NCI-H2227 (cell line): ENCODE data around the gene DNAJC18.
"Not testable (repeated sequence)": the region's sequence is repeated elsewhere in the genome, so short reads cannot be mapped to it uniquely, and the experiment has no call there.

Experiments
- DNase-seq: peaks from one replicate; lab custom pipeline; 2025; ENCODE audit not compliant: unreplicated experiment; lab: John Stamatoyannopoulos, UW

Gene DNAJC18

DNA sequence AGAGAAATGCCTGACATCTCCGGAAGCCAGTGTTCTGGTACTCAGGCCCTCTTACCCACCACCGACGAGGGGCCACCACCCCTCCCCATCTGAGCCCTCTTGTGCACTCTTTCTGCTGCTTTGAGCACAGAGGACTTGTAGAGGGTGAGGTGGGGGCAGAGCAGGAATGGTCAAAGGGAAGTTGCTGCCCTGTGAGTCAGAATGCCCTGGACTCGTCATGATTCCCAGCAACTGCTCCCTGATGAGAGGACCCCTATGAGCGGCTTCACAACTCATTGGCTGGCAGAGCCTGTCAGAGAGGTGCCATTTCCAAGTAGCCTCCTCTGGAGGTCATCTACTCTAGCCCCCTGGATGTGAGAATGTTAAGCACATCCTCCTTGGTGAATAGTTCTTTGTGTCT, 22.4 kb upstream of the DNAJC18 start:
- DNase-seq = no peak

DNA sequence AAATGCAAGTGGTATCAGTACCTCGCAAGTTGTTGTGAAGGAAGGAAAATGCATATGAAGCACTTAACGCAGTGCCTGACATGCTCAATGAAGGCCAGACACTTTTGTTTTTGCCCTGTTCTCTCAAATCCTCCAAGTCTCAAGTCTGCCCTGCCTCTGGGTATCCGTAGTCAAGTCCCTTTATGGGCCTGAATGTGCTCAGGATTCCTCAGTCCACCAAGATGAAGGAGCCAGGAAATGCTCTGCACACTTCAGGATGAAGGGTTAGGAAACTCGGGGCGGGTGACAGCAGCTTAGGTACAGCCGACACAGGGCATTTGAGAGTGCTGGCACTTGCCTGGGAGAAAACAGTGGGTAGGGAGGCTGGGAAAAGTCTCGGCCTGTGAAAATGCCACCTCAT, 21.9 kb upstream of the DNAJC18 start:
- DNase-seq = no peak

GRCh38 chr5:139460455-139460854, 21.1 kb upstream of the DNAJC18 start:
- no peak for DNase-seq

GRCh38 chr5:139459451-139459934, 20.2 kb upstream of the DNAJC18 start:
- no peak for DNase-seq

DNA sequence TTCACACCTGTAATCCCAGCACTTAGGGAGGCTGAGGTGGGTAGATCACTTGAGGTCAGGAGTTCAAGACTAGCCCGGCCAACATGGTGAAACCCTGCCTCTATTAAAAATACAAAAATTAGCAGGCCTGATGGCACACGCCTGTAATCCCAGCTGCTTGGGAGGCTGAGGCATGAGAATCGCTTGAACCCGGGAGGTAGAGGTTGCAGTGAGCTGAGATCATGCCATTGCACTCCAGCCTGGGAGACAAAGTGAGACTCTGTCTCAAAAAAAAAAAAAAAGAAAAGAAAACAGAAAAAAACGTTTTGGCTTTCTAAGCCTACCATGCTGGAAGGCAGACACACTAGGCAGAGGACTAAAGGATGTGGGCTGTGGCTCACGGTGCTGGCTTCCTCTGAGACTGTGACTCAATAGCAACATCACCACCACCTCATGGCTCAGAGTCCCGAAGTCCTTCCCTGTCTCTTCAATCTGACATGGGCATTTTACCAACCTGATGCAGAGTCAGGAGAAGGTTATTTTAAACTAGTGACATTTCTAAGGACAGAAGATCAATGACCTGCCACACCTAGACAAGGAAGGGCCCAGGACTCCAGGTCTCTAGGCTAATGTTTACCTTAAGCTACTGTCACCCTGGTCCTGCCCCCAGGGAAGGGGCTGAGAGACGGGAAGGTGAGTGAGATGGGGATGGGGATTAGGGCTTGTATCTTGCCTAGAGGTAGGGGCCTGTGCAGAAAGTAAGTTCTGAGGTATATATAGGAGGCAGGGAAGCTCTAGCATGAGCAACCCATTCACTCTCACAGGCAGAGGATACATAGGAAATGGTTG, 19.5 kb upstream of the DNAJC18 start:
- no peak for DNase-seq

- DNase-seq = no peak
Observed at GRCh38 chr5:139457653-139458306, 18.5 kb upstream of the DNAJC18 start.

- DNase-seq = no peak
Observed at GRCh38 chr5:139457241-139457640, 17.9 kb upstream of the DNAJC18 start.

DNA sequence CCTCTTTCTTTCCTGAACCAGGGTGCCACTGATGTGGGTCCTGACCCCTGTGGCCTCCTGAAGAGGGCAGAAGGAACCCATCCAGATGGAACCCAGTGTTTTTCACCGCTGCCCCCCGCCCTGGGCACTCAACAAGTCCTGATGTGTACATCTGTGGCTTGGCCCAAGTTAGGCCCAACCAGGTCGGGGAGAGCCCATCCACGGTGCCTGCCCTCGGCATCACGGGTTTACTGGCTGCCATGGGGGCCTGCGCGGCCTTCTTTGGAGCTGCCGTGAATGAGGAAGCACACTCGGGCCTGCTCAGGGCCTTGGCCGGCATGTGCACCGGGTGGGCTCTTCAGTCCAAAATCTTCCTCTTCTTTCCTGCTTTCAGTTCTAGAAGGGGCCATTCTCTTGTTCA, 17.5 kb upstream of the DNAJC18 start:
- DNase-seq = no peak

DNA sequence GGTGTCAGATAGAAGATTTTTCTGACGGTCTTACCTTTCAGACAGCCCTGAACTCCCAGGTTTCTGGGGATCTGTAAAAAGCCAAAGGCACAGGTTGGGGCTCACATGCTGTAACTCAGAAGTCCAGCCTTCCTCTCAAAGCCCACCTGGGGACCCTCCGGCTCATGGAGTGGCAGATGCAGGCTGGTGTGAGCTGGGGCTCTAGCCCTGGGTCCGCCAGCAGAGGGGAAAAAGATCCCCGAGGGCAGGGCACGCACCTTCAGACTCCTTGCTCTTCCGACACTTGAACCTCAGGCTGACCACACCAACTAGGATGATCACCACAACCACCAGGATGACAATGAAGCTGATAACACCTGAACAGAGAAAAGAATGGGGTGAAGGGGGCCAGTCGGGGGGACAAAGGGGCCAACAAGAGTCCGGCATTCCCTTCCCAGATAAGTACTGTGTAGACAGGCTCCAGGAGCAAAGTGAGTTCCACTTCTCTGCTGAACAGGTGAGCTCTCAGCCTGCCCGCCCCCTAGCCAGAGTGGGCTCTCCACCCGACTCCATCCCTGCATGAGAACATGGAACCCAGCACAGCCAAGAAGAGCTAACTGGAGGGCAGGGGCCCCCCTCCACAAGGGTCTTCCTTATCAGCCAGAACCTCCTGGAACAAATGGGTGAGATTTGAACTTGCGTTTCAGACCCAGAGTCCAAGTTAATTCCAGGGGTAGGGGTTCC, 15.4 kb upstream of the DNAJC18 start:
- DNase-seq = no peak

- no peak for DNase-seq
Observed at GRCh38 chr5:139453683-139454567, 14.6 kb upstream of the DNAJC18 start.

- DNase-seq = no peak
Observed at GRCh38 chr5:139451878-139452660, 12.7 kb upstream of the DNAJC18 start.

GRCh38 chr5:139451176-139451575, 11.9 kb upstream of the DNAJC18 start:
- DNase-seq = no peak

DNA sequence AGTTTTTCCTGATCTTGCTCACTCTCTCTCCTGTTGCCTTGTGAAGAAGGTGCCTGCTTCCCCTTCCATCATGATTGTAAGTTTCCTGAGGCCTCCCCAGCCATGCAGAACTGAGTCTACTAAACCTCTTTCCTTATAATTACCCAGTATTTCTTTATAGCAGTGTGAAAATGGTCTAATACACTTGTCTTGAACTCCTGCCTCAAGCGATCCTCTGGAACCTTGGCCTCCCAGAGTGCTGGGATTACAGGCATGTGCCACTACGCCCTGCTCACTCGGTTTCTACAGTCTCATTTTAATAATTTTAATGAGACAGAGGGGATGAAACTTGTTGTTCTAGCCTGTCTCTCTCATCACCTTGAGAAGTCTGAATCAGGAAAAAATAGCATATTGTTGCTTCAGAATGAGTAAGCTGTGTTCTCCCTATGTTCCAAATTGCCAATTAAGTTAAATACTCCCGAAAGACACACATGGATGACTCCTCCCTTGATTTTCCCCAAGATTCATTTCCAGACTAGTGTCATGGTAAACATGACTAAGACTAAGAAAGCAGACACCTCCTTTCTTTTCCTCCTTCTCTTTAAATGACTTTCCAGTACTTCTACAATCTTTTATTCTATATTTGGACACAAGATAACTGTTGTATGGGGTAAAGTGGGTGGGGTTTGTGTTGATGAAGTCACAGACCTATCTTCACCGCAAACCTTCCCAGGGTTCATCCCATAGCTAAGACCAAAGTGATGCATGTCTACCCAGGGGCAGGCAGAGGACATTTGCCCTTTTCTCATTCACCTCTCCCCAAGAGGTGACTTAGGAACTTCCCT, 7.8 kb upstream of the DNAJC18 start:
- no peak for DNase-seq

DNA sequence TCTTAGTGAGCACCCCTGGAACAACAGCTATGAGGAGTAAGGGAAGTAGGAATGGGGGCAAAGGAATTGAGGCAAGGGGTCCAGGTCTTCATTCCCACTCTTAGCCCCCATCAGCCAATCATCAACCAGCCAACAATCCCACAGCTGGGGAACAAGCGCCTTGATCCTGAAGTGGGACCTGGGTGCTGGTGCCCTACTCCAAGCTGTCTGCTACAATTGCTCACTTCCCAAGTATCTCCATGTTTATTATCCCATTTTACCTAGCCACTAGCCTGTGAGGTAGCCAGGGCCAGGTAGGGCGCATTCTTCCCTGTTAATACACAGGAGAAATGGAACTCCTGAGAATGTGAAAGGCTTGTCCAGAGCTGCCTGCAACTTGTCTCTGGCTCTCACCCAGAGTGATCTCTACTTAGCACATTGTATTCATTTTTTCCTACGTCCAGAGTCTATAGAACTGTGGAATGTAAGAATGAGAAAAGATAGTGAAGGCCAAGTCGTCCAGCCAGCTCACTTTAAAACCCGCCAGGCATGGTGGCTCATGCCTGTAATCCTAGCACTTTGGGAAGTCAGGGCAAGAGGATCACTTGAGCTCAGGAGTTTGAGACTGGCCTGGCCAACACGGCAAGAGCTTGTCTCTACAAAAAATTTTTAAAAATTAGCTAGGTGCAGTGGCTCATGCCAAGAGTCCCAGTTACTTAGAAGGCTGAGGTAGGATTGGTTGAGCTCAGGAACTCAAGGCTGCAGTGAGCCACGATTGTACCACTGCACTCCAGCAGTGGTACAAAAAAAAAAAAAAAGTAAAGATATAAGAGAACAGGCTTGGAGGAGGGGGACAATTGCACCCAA, 6.2 kb upstream of the DNAJC18 start:
- DNase-seq = no peak

GRCh38 chr5:139443831-139444453, 4.6 kb upstream of the DNAJC18 start:
- DNase-seq = peak; percentile 36

DNA sequence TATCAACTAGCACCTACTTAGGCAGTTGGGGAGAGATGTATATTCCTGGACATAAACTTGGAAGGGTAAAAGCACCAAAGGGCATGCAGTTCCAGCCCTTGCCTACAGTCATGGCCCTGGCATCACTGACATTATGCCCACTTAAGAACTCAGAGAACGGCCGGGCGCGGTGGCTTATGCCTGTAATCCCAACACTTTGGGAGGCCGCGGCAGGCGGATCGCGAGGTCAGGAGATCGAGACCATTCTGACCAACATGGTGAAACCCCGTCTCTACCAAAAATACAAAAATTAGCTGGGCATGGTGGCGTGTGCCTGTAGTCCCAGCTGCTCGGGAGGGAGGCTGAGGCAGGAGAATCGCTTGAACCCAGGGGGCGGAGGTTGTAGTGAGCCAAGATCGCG, 1.1 kb upstream of the DNAJC18 start:
- DNase-seq = not testable (repeated sequence)

- DNase-seq = no peak
Observed at GRCh38 chr5:139438707-139439012, 665 bp downstream of the DNAJC18 start.

DNA sequence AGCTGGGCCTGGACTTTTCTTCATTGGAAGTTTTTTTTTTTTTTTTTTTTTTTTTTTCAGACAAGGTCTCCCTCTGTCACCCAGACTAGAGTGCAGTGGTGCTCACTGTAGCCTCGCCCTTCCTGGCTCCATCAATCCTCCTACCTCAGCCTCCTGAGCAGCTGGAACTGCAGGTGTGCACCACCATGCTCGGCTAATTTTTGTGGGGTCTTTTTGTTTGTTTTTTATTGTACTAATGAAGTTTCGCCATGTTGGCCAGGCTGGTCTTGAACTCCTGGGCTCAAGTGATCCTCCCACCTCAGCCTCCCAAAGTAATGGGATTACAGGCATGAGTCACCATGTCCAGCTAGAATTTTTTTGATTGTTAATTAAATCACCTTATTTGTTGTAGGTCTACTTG, 3.6 kb downstream of the DNAJC18 start:
- DNase-seq = no peak
